Activated T-helper 1 cell treated with anti-CD3 and anti-CD28 coated beads, Interleukin-12 subunit alpha, Interleukin-12 subunit beta, Interleukin-2, Interleukin-4 antibody, amounts not matched to agents 30 ng/mL and 10 ng/mL and 1 ng/mL, durations not matched to agents 14 hours and 24 hours and 36 hours (primary cell): ENCODE data around the gene STARD13. TPM values are rescaled to one million over a fixed set of nuclear protein-coding genes. Genes with fewer than 3 reads are reported as not detected.

Experiments
- DNase-seq: peaks from one replicate; pipeline ENCODE4 v3.0.0; 2021; ENCODE audit warnings: low spot score
- H3K27ac Mint-ChIP-seq: one replicate; pipeline ENCODE4 v1.8.0; 2021; ENCODE audit warnings: mild to moderate bottlenecking, mixed read lengths
- H3K27me3 Mint-ChIP-seq: one replicate; pipeline ENCODE4 v1.8.0; 2022; ENCODE audit warnings: mild to moderate bottlenecking, moderate library complexity, mixed read lengths; ENCODE audit not compliant: insufficient read depth
- H3K36me3 Mint-ChIP-seq: one replicate; pipeline ENCODE4 v1.8.0; 2021; ENCODE audit warnings: low read depth, mixed read lengths
- H3K4me1 Mint-ChIP-seq: one replicate; pipeline ENCODE4 v1.8.0; 2021; ENCODE audit warnings: low read depth, mixed read lengths
- H3K4me3 Mint-ChIP-seq: one replicate; pipeline ENCODE4 v1.8.0; 2021; ENCODE audit warnings: mild to moderate bottlenecking, moderate library complexity, mixed read lengths
- H3K9me3 Mint-ChIP-seq: one replicate; pipeline ENCODE4 v1.8.0; 2021; ENCODE audit warnings: mixed read lengths
- intact Hi-C: fragments of 100-400 bp; cut with micrococcal nuclease; formaldehyde crosslinking; loops from one replicate; pipeline ENCODE4 v1.15.1; 2024
- total RNA-seq: library from RNA; stranded (reverse); gene quantifications from 2 replicates; pipeline ENCODE4 v1.2.3, GENCODE V29; 2022

Gene STARD13
- 6.9 and 7.2 TPM in 2 replicates for total RNA-seq

GRCh38 chr13:33285420-33286124, at the start of gene STARD13:
Gene STARD13, minus strand, starts transcription at chr13:33285755. Its CDS starts 117 bp downstream, at chr13:33285638.
- no peak for DNase-seq
- Mint-ChIP-seq H3K4me3 (peak within 1 kb of the TSS; percentile 81), H3K36me3 (no peaks in the 10 kb centered on the region), H3K27me3 (peaks cover 23% of the 10 kb centered on the region), H3K4me1 (peaks cover 17% of the 10 kb centered on the region), H3K9me3 (no peaks in the 10 kb centered on the region), H3K27ac (peak within 1 kb of the TSS; percentile 37)
- intact Hi-C loops = no loop called here

DNA sequence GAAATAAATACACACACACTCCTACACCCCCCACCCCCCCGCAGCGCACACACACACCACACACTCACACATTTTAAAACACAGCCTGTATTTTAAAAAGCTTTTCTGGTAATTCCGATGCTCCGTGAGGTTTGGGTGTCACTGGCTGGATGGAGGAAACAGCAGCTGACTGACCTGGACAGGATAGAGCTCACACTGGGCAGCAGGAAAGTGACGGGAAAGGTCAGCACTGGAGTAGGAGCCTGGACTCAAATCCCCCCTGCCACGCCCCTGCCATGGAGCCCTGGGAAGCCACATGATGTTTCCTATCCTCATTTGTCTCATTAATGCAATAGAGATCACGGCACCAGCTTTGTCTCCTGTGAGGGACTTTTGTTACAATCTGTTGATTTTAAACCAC, 49.3 kb upstream of the STARD13 start:
- Mint-ChIP-seq H3K9me3 (no peaks in the 10 kb centered on the region), H3K4me3 (no peak overlapping the region), H3K36me3 (no peaks in the 10 kb centered on the region), H3K4me1 (no peaks in the 10 kb centered on the region), H3K27me3 (peaks cover 9% of the 10 kb centered on the region), H3K27ac (no peak overlapping the region)
- intact Hi-C loops = no loop called here
- DNase-seq = no peak

DNA sequence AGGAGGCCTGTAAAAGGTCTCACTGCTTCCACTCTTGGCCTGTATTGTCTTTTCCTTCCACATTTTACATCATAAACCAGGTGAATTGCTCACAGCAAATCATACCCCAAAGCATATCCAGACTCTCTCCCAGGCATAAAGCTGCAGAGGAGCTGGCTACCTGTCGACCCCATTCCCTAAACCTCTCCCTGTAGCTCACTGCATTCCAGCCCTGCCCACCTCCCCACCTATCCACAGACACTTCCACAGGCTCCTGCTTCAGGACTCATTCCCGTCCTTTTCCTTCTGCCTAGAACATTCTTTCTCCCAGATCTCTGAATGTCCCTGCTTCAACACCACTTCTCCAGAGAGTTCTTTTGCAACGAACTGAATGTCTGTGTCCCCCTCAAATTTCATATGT, 46.4 kb upstream of the STARD13 start:
- no peak overlapping the region for H3K27ac Mint-ChIP-seq
- intact Hi-C loops = no loop called here
- peaks cover 5% of the 10 kb centered on the region for H3K27me3 Mint-ChIP-seq
- no peak for DNase-seq
- no peaks in the 10 kb centered on the region for H3K36me3 Mint-ChIP-seq
- no peak overlapping the region for H3K4me3 Mint-ChIP-seq
- no peaks in the 10 kb centered on the region for H3K4me1 Mint-ChIP-seq
- no peaks in the 10 kb centered on the region for H3K9me3 Mint-ChIP-seq

GRCh38 chr13:33330483-33330882, 44.9 kb upstream of the STARD13 start:
- no peak for DNase-seq
- H3K9me3 Mint-ChIP-seq = no peaks in the 10 kb centered on the region
- intact Hi-C loops = no loop called here
- no peaks in the 10 kb centered on the region for H3K4me1 Mint-ChIP-seq
- no peaks in the 10 kb centered on the region for H3K36me3 Mint-ChIP-seq
- peaks cover 5% of the 10 kb centered on the region for H3K27me3 Mint-ChIP-seq
- no peak overlapping the region for H3K4me3 Mint-ChIP-seq
- H3K27ac Mint-ChIP-seq = no peak overlapping the region

DNA sequence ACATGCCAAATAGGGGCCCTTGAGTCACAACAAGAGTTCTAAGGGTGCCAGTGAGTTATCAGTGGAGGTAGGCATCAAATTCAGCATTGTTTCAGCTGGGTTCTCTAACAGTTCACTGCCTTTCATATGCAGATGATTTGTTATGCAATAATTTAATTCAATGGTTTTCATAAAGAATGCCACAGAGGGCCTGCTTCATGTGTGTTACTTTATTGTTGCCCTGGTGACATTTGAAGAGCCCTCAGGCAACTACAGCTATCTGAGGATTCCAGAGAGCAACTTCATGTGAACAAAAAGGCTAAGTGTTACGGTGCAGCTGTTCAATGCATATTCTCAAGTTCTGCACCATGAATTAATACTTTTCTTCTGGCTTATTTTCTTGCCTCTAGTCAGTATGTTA, 43.1 kb upstream of the STARD13 start:
- DNase-seq = no peak
- Mint-ChIP-seq H3K4me3 (no peak overlapping the region), H3K4me1 (no peaks in the 10 kb centered on the region), H3K27me3 (peaks cover 5% of the 10 kb centered on the region), H3K9me3 (no peaks in the 10 kb centered on the region), H3K27ac (no peak overlapping the region), H3K36me3 (no peaks in the 10 kb centered on the region)
- intact Hi-C loops = no loop called here

DNA sequence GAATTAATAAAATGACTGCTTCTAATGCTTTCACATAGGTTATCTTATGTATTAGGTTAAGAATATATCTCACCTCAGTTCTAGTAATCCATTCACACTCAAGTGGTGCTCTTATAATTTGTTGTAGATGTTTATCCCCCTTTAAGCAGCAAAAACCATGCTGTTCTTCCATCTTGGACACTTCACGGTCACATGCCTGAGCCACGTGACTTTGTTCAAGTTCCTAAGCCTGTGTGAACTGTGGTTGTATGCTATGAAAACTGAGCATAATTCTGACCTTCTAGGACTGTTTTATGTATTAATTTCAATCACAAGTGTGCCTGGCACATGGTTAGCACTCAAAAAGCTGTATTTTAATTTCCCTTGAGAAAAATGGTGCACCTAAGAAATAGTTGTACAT, 41.2 kb upstream of the STARD13 start:
- H3K4me3 Mint-ChIP-seq = no peak overlapping the region
- intact Hi-C loops = no loop called here
- H3K27me3 Mint-ChIP-seq = peaks cover 5% of the 10 kb centered on the region
- no peaks in the 10 kb centered on the region for H3K36me3 Mint-ChIP-seq
- H3K9me3 Mint-ChIP-seq = no peaks in the 10 kb centered on the region
- H3K4me1 Mint-ChIP-seq = no peaks in the 10 kb centered on the region
- no peak for DNase-seq
- no peak overlapping the region for H3K27ac Mint-ChIP-seq

GRCh38 chr13:33326246-33326645, 40.7 kb upstream of the STARD13 start:
- Mint-ChIP-seq H3K9me3 (no peaks in the 10 kb centered on the region), H3K36me3 (no peaks in the 10 kb centered on the region), H3K27ac (no peak overlapping the region), H3K4me1 (no peaks in the 10 kb centered on the region), H3K27me3 (peaks cover 5% of the 10 kb centered on the region), H3K4me3 (no peak overlapping the region)
- intact Hi-C loops = no loop called here
- DNase-seq = no peak

DNA sequence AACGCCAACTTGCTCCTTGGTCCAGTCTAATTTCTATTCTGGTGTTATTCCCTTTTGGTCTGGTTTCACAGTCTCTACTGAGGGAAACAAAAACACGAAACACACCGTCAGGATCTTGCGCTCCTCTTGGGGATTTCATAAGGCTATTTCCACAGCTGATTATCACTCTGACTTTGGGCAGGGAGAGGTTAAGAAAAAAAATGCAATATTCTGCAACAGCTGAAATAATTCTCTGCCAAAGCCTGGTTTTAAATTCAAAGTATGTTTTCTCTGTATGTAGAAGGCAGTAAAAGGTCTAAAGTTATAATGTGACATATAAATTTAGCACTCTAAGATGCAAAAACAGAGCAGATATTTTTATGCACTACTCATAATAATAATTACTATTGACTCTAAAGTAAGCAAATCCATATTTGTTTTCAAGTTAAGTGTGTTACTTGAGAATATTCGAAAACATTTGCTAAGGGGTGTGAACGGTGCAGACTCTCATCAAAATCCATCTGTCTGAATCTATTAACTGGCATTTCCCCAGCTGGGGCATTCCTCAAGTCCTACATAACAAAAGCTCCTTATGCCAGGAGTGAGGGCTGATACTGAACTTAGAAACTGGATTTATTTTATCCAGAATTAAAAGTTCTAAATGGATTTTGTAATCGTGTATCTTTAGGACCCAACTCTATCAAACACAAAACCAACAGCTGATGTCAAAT, 38.4 kb upstream of the STARD13 start:
- no peak for DNase-seq
- Mint-ChIP-seq H3K4me3 (no peak overlapping the region), H3K36me3 (no peaks in the 10 kb centered on the region), H3K4me1 (no peaks in the 10 kb centered on the region), H3K27me3 (no peaks in the 10 kb centered on the region), H3K9me3 (no peaks in the 10 kb centered on the region), H3K27ac (no peak overlapping the region)
- intact Hi-C loops = no loop called here

GRCh38 chr13:33322965-33323668, 37.6 kb upstream of the STARD13 start:
- H3K9me3 Mint-ChIP-seq = no peaks in the 10 kb centered on the region
- H3K36me3 Mint-ChIP-seq = no peaks in the 10 kb centered on the region
- no peak for DNase-seq
- H3K27me3 Mint-ChIP-seq = no peaks in the 10 kb centered on the region
- no peak overlapping the region for H3K27ac Mint-ChIP-seq
- intact Hi-C loops = no loop called here
- H3K4me3 Mint-ChIP-seq = no peak overlapping the region
- H3K4me1 Mint-ChIP-seq = no peaks in the 10 kb centered on the region

DNA sequence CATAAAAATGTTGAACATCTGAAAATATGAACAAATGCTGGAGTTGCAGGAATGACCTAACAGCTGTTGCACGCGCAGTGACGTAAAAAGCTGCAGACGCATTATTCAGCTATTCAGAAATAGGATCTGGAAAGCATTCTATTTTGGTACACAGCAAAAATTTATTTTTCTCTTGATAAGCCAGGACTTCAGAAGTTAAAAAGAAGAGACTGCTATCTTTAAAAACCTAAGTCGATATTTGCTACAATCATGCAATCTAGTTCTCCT, 36.9 kb upstream of the STARD13 start:
- Mint-ChIP-seq H3K27ac (no peak overlapping the region), H3K9me3 (no peaks in the 10 kb centered on the region), H3K36me3 (no peaks in the 10 kb centered on the region), H3K27me3 (no peaks in the 10 kb centered on the region), H3K4me1 (no peaks in the 10 kb centered on the region), H3K4me3 (no peak overlapping the region)
- intact Hi-C loops = no loop called here
- DNase-seq = no peak

DNA sequence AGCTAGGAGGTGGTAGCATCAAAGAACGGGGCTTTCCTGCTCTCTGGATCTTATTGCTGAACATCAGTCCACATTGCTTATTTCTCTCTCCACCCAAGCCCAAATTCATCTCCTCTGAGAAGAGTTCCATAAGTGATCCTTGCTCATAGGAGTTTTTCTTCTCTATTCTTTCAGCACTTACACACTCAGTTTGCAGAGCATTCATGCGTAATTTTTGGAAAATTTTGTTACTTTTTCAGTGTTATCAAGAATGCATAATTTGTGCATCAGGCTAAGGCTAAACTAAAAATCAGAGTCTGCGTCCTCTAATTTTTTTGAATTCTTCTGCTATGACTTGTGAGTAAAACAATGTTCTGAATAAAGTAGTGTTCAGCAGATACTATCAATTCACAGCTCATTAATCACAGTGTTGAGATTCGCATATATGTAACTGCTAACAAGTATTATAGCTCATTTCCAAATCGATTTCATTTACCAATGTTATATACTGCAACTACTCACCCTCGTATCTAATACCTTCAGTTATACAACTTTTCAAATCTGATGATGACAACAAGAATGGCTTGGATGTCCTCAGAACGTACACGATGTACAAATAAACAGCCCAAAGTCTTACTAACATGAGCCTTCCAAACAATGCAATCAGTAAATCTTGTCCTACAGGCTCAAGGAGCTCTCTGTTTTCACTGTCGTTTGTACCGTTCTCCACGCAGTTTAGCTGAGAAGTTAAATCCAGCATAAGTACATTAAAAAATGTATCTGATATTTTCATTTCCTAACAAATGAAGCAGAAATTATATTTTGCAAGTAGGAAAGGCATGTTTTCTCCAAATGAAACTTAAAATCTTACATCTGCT, 36.4 kb upstream of the STARD13 start:
- DNase-seq = no peak
- Mint-ChIP-seq H3K9me3 (no peaks in the 10 kb centered on the region), H3K27me3 (peaks cover 2% of the 10 kb centered on the region), H3K4me3 (no peak overlapping the region), H3K4me1 (no peaks in the 10 kb centered on the region), H3K36me3 (no peaks in the 10 kb centered on the region), H3K27ac (no peak overlapping the region)
- intact Hi-C loops = no loop called here

GRCh38 chr13:33319859-33320258, 34.3 kb upstream of the STARD13 start:
- no peak overlapping the region for H3K27ac Mint-ChIP-seq
- no peak overlapping the region for H3K4me3 Mint-ChIP-seq
- intact Hi-C loops = no loop called here
- no peak for DNase-seq
- H3K9me3 Mint-ChIP-seq = no peaks in the 10 kb centered on the region
- no peaks in the 10 kb centered on the region for H3K36me3 Mint-ChIP-seq
- H3K4me1 Mint-ChIP-seq = no peaks in the 10 kb centered on the region
- H3K27me3 Mint-ChIP-seq = peaks cover 2% of the 10 kb centered on the region

DNA sequence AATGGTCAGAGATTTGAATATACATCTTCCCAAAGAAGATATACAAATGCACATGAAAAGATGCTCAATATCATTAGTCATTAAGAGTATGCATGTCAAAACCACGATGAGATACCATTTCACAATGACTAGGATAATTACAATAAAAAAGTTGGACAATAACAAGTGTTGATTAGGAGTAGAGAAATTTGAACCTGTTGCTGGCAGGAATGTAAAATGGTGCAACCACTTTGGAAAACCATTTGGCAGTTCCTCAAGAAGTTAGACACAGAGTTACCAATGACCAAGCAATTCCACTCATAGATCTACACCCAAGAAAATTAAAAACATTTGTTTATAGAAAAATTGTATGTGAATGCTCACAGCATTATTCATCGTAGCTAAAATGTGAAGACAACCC, 33.2 kb upstream of the STARD13 start:
- no peak overlapping the region for H3K4me3 Mint-ChIP-seq
- intact Hi-C loops = no loop called here
- no peaks in the 10 kb centered on the region for H3K4me1 Mint-ChIP-seq
- no peak for DNase-seq
- no peak overlapping the region for H3K27ac Mint-ChIP-seq
- H3K36me3 Mint-ChIP-seq = no peaks in the 10 kb centered on the region
- H3K9me3 Mint-ChIP-seq = no peaks in the 10 kb centered on the region
- peaks cover 2% of the 10 kb centered on the region for H3K27me3 Mint-ChIP-seq
